HUES48 (cell line): Measurements from ENCODE around the gene SPATA13.

Experiments
- H3K27ac ChIP-seq: one replicate; pipeline ENCODE4 v1.7.0; 2013; ENCODE audit warnings: low read depth, low read length, inconsistent platforms
- H3K27me3 ChIP-seq: 2 replicates; pipeline ENCODE4 v1.6.1; 2013; ENCODE audit warnings: mild to moderate bottlenecking, low read length; ENCODE audit not compliant: control insufficient read depth, insufficient read depth
- H3K36me3 ChIP-seq: 2 replicates; pipeline ENCODE4 v1.6.1; 2013; ENCODE audit warnings: low read length; ENCODE audit not compliant: control insufficient read depth, insufficient read depth
- H3K4me1 ChIP-seq: 2 replicates; pipeline ENCODE4 v1.6.1; 2013; ENCODE audit warnings: mild to moderate bottlenecking, low read length; ENCODE audit not compliant: control insufficient read depth, insufficient read depth
- H3K4me3 ChIP-seq: 2 replicates; pipeline ENCODE4 v1.5.1; 2013; ENCODE audit warnings: mild to moderate bottlenecking, low read depth, low read length
- H3K9ac ChIP-seq: 2 replicates; pipeline ENCODE4 v1.6.1; 2013; ENCODE audit warnings: mild to moderate bottlenecking, low read depth, low read length, moderate library complexity
- H3K9me3 ChIP-seq: 2 replicates; pipeline ENCODE4 v1.6.1; 2013; ENCODE audit warnings: low read length; ENCODE audit not compliant: control insufficient read depth, insufficient read depth

The SPATA13 gene

DNA sequence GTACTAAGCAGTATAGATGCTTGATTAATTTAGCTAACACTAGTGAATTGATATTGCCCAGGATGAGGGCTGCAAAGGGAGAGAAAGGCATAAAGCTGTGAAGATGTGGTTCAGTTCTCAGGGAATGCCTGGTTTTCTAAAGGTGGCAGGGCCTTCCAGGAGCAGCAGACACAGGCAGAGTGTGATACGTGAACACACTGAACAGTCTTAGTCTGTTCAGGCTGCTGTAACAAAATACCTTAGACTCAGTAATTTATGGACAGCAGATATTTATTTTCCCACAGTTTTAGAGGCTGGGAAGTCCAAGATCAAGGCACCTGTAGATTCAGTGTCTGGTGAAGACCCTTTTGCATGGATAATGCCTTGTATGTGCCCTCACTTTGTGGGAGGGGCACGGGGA, 8.7 kb upstream of the SPATA13 start:
- Histone ChIP-seq H3K9me3 (no peaks in the 10 kb centered on the region), H3K4me3 (no peak overlapping the region), H3K9ac (no peak overlapping the region), H3K36me3 (no peaks in the 10 kb centered on the region), H3K27ac (no peak overlapping the region), H3K27me3 (no peaks in the 10 kb centered on the region), H3K4me1 (peaks cover 16% of the 10 kb centered on the region)

DNA sequence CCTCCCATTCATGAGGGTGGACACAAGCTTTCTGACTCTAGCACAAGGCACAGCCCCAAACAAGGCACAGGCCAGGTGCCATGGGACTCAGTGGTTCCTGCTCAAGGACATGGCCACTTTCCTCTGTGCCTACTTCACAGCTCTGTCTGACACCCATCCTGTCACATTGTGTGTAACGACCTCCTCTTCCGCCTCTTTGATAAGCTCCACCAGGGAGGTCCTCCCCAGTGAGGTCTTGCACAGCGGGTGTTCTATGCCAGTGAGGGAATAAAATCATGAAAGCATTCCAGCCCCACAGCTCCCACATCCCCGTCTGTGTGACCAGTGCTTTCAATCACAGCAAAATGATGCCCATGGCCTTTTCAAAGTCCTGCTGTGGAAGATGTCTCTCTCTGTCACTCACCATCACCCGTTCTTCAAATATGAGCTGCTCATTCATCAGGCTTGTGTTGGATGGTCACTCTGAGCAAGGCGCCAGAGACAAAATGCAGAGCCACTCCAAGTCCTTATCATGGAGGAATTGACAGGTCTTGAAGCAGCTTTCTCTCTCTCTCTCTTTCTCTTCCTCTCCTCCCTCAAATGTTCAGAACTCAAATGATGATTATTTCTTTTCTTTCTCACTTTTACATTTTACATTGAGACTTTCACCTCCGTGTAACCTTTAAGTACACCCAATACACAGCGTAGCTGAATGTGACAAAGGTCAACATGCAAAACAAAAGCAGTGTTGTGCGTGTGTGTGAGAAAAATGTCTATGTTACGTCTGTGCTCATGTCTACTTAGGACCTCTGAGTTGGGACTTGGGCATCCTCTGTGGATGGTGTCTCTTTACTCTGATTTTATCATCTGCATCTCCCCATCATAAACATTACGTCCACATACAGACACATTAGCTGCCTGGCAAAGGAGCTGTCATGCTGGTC, 8.0 kb upstream of the SPATA13 start:
- no peak overlapping the region for H3K4me3 ChIP-seq
- peaks cover 16% of the 10 kb centered on the region for H3K4me1 ChIP-seq
- no peaks in the 10 kb centered on the region for H3K36me3 ChIP-seq
- H3K27ac ChIP-seq, result no peak overlapping the region
- no peaks in the 10 kb centered on the region for H3K9me3 ChIP-seq
- no peaks in the 10 kb centered on the region for H3K27me3 ChIP-seq
- H3K9ac ChIP-seq, result no peak overlapping the region

DNA sequence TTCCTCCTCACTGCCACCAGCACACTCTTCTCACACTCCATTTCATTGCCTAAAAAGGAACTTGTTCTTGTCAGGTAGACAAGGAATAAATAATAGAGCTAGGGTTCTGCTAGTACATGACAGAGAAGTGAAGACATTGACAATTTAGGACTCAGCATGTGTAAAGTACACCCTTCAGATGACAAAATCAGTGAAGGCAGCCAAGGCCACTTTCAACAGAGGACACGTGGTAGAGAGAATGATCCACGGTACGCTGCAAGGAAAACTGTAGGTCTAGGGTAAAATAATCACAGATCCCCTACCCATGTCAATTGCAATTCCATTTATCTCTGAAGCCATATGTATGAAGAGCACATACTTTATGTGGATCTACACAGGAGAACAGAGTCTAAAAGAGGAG, 7.2 kb upstream of the SPATA13 start:
- no peak overlapping the region for H3K9ac ChIP-seq

DNA sequence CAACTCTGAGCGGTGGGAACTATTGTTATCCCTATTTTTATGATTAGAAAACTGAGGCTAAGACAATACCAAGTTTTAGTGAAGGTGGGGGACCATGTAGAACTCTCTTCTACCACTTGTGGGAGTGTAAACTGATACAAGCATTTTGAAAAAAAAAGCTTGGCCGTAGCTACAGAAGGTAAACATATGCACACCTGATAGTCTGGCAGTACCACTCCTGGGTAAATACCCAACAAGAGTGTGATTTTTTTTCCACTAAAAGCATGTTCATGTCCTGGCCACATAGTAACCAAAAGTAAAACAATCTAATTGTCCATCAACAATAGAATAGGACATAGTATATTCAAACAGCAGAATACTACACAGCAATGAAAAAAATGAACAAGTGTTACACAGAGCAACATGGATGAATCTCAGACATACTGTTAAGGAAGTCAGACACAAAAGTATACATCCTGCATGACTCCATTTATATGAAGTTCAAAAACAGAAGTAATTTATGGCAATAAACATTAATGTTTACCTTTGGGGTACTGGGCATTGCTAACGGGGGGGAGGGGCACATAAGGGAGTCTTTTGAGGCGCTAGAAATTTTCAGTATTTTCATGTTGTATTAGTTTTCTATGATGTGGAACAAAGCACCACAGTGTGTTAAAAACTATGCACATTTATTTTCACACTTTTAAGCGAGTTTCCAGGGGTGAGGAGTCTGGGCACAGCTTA, 6.4 kb upstream of the SPATA13 start:
- peaks cover 5% of the 10 kb centered on the region; the same call in 1 of the 2 replicates for H3K4me1 ChIP-seq
- no peaks in the 10 kb centered on the region for H3K9me3 ChIP-seq
- H3K27ac ChIP-seq, result no peak overlapping the region
- H3K9ac ChIP-seq, result no peak overlapping the region
- no peaks in the 10 kb centered on the region for H3K27me3 ChIP-seq
- H3K36me3 ChIP-seq, result no peaks in the 10 kb centered on the region
- H3K4me3 ChIP-seq, result no peak overlapping the region

More for the DNA sequence above, 7.2 kb upstream of the SPATA13 start:
- Histone ChIP-seq H3K27ac (no peak overlapping the region), H3K36me3 (no peaks in the 10 kb centered on the region), H3K4me3 (no peak overlapping the region), H3K27me3 (no peaks in the 10 kb centered on the region), H3K4me1 (peaks cover 12% of the 10 kb centered on the region), H3K9me3 (no peaks in the 10 kb centered on the region)

DNA sequence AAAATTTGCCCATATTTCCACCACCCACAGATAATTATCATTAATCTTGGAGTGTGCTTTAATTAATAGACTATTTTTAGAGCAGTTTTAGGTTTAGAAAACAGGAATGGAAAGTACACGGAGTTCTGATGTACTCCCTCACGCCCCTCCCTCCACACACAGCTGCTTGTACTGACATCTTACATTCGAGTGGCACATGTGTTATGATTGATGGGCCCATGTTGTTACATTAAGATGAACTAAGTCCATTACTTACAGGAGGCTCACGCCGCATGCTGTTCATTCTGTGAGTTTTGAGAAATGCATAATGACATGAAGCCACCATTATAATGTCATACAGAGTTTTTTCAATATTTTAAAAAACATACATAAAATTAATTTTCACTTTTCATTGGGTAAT, 1.2 kb upstream of the SPATA13 start:
- Histone ChIP-seq H3K9me3 (no peaks in the 10 kb centered on the region), H3K4me3 (no peak overlapping the region), H3K4me1 (peaks cover 21% of the 10 kb centered on the region), H3K36me3 (no peaks in the 10 kb centered on the region), H3K27me3 (no peaks in the 10 kb centered on the region), H3K27ac (no peak overlapping the region), H3K9ac (no peak overlapping the region)

DNA sequence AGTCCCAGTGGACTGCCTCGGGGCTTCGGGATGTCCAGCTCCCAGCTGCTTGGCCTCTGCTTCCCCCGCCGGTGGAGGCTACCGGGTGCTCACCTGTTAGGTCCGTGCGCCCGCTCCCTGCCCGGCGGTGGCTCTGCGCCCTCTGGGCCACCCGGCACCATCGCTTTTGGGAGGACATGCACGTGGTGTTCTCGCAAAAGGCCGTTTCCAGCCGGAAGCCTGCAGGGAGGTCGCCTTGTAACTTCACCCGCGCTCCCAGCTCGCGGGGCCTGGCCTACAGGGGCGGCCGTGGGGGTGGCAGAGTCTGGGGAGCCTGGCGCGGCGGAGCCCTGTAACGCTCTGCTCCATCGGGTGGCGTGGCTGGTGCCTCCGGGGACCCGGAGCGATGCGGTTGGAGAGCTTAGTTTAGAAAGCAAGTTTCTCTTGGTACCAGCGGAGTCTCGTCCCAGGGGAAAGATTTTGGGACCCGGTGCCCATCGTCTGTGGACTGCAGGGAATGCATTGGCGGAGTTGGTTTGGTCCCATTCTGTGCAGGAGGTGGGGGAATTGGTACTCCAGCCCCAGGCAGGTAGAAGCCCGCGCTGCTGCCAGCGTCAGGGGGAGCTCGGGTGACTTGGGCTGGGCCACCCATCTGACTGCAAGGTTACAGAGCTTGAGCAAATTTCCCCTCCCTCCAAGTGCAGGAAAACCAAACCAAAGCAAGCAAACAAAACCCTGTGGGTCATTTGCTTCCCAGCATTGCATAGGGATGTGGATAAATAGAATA, 673 bp downstream of the SPATA13 start:
- Histone ChIP-seq H3K36me3 (peaks cover 4% of the 10 kb centered on the region; the same call in 1 of the 2 replicates), H3K27ac (no peak overlapping the region), H3K9me3 (no peaks in the 10 kb centered on the region), H3K4me1 (peaks cover 24% of the 10 kb centered on the region), H3K4me3 (peak overlapping the region; percentile 92), H3K27me3 (no peaks in the 10 kb centered on the region), H3K9ac (peak overlapping the region; percentile 83)

DNA sequence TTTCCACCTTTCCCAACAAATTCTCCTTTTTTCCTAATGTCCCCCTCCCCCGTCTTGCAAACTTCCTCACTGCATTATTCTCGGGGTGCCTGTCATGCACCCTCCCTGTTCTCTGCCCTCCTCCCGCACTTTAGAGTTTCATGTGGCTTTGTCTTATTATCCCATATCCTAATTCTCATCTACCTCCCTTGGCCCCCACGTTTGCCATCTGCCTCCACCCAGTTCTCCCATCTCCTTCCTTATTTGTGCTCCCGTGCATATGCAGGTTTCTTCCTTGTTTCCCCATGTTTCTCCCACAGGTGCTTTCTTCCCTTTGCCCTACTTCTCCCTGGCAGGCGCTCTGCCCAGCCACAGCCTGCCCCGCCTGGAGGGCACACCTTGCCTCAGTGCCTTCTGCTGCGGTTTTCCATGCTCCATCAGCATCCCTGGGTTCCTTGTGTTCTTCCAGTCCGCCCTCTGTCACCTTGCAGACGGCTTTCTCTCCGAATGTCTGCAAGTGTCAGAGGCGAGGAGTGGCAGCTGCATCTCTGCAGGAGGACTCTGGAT, 1.5 kb downstream of the SPATA13 start:
- H3K9me3 ChIP-seq, result no peaks in the 10 kb centered on the region
- H3K27me3 ChIP-seq, result no peaks in the 10 kb centered on the region
- H3K4me1 ChIP-seq, result peaks cover 24% of the 10 kb centered on the region
- H3K9ac ChIP-seq, result no peak overlapping the region
- peak overlapping the region; percentile 92 for H3K4me3 ChIP-seq
- H3K36me3 ChIP-seq, result peaks cover 12% of the 10 kb centered on the region; the same call in 1 of the 2 replicates
- no peak overlapping the region for H3K27ac ChIP-seq

DNA sequence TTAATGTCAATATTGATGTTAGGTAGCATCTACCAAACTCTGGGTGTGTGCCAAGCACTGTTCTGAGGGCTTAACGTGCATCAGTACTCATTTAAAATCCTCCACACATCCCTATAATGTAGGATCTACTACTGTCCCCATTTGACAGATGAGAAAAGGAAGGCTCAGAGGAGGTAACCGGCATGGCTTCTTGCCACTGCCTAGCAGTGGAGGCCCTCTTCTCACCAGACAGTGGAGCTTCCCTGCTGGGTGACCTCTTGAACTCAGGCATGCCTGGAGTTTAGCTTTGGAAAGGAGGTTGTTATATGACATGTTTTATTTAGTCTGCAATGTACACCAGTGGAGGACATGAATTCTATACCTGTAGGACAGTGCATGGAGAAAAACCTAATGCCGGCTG, 2.1 kb downstream of the SPATA13 start:
- Histone ChIP-seq H3K9ac (no peak overlapping the region), H3K4me1 (peaks cover 24% of the 10 kb centered on the region), H3K4me3 (no peak overlapping the region), H3K27me3 (no peaks in the 10 kb centered on the region), H3K36me3 (peaks cover 17% of the 10 kb centered on the region; the same call in 1 of the 2 replicates), H3K27ac (no peak overlapping the region), H3K9me3 (no peaks in the 10 kb centered on the region)

DNA sequence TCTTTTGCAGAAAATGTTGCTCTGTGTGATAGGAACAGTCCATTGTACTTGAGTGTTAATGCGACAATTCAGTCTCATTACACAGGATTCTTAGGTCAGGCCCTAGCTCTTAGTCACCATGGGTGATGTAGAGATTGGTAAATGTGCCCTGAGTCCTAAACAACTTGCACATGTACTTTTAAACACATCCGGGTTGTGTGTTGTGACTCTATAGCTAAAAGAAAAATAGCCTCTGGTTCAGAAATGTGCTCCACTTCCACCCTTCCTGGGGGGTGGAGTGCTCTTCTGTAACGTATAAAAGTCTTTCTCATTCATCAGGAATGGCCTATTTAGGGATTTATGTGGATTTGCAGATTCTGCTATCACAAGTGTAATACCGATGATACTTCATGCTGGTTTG, 5.2 kb downstream of the SPATA13 start:
- no peak overlapping the region for H3K4me3 ChIP-seq
- no peaks in the 10 kb centered on the region for H3K9me3 ChIP-seq
- no peak overlapping the region for H3K27ac ChIP-seq
- peaks cover 20% of the 10 kb centered on the region for H3K4me1 ChIP-seq
- no peaks in the 10 kb centered on the region for H3K27me3 ChIP-seq
- H3K36me3 ChIP-seq, result peaks cover 17% of the 10 kb centered on the region; the same call in 1 of the 2 replicates
- no peak overlapping the region for H3K9ac ChIP-seq

DNA sequence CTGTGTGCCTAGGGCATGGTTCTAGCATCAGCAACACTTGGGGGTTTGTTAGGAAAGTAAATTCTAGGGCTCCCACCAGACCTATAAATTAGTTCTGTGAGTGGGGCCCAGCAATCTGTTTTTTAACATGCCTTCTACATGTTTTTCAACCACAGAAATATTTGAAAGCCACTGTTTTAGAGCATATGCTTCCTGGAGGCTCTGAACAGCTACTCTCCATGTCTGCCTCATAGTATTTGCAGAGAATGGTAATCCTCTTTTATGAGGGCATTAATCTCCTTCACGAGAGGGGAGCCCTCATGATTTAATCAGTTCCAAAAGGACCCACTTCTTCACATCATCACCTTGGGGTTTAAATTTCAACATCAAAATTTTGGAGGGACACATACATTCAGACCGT, 6.0 kb downstream of the SPATA13 start:
- Histone ChIP-seq H3K27ac (no peak overlapping the region), H3K4me3 (no peak overlapping the region), H3K36me3 (peaks cover 17% of the 10 kb centered on the region; the same call in 1 of the 2 replicates)

More for the DNA sequence above, 6.0 kb downstream of the SPATA13 start:
- Histone ChIP-seq H3K9ac (no peak overlapping the region), H3K4me1 (peaks cover 19% of the 10 kb centered on the region), H3K9me3 (no peaks in the 10 kb centered on the region), H3K27me3 (no peaks in the 10 kb centered on the region)
